ENCODE measurements around the gene MED1.
A peak's percentile ranks its signal among the peaks of the same experiment; 100 is the strongest.

Gene MED1

DNA sequence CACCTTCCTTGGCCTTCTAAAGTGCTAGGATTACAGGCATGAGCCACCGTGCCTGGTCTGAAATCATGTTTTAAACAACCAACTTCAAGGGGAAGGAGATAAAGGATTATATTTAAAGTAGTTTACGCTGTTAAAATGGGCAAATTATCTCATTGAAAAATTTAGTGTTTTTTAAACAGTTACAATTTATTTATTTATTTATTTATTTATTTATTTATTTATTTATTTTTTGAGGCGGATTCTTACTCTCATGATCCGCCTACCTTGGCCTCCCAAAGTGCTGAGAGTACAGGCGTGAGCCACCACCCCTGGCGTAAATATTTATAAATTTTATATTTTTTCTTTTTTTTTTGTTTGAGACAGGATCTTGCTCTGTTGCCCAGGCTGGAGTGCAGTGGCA lies 32.4 kb upstream of the MED1 start (continued):
- peak; percentile 94 for TF ChIP-seq ZNF394 (tag by site-specific recombination; IDR thresholded peaks at IDR 0.05; ENCODE audit: borderline replicate concordance)
- TF ChIP-seq, protein P1, sequence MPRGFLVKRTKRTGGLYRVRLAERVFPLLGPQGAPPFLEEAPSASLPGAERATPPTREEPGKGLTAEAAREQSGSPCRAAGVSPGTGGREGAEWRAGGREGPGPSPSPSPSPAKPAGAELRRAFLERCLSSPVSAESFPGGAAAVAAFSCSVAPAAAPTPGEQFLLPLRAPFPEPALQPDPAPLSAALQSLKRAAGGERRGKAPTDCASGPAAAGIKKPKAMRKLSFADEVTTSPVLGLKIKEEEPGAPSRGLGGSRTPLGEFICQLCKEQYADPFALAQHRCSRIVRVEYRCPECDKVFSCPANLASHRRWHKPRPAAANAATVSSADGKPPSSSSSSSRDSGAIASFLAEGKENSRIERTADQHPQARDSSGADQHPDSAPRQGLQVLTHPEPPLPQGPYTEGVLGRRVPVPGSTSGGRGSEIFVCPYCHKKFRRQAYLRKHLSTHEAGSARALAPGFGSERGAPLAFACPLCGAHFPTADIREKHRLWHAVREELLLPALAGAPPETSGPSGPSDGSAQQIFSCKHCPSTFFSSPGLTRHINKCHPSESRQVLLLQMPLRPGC (tag by site-specific recombination; IDR thresholded peaks at IDR 0.05), result no peak
- TF ChIP-seq, protein P2, sequence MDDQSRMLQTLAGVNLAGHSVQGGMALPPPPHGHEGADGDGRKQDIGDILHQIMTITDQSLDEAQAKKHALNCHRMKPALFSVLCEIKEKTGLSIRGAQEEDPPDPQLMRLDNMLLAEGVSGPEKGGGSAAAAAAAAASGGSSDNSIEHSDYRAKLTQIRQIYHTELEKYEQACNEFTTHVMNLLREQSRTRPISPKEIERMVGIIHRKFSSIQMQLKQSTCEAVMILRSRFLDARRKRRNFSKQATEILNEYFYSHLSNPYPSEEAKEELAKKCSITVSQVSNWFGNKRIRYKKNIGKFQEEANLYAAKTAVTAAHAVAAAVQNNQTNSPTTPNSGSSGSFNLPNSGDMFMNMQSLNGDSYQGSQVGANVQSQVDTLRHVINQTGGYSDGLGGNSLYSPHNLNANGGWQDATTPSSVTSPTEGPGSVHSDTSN (CRISPR knock-in tag; IDR thresholded peaks at IDR 0.05), result no peak
- TF ChIP-seq ZEB2 (tag by site-specific recombination; IDR thresholded peaks at IDR 0.05), result no peak
- TF ChIP-seq, protein P3, sequence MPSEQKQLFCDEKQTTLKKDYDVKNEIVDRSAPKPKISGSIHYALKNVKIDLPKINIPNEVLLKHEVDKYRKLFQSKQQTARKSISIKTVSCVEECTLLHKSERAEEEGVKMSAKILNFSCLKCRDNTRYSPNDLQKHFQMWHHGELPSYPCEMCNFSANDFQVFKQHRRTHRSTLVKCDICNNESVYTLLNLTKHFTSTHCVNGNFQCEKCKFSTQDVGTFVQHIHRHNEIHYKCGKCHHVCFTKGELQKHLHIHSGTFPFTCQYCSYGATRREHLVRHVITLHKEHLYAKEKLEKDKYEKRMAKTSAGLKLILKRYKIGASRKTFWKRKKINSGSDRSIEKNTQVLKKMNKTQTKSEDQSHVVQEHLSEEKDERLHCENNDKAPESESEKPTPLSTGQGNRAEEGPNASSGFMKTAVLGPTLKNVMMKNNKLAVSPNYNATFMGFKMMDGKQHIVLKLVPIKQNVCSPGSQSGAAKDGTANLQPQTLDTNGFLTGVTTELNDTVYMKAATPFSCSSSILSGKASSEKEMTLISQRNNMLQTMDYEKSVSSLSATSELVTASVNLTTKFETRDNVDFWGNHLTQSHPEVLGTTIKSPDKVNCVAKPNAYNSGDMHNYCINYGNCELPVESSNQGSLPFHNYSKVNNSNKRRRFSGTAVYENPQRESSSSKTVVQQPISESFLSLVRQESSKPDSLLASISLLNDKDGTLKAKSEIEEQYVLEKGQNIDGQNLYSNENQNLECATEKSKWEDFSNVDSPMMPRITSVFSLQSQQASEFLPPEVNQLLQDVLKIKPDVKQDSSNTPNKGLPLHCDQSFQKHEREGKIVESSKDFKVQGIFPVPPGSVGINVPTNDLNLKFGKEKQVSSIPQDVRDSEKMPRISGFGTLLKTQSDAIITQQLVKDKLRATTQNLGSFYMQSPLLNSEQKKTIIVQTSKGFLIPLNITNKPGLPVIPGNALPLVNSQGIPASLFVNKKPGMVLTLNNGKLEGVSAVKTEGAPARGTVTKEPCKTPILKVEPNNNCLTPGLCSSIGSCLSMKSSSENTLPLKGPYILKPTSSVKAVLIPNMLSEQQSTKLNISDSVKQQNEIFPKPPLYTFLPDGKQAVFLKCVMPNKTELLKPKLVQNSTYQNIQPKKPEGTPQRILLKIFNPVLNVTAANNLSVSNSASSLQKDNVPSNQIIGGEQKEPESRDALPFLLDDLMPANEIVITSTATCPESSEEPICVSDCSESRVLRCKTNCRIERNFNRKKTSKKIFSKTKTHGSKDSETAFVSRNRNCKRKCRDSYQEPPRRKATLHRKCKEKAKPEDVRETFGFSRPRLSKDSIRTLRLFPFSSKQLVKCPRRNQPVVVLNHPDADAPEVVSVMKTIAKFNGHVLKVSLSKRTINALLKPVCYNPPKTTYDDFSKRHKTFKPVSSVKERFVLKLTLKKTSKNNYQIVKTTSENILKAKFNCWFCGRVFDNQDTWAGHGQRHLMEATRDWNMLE (tag by site-specific recombination; conservative IDR thresholded peaks at IDR 0.05; ENCODE audit: low read depth), result peak; percentile 87
- TF ChIP-seq, protein P4, sequence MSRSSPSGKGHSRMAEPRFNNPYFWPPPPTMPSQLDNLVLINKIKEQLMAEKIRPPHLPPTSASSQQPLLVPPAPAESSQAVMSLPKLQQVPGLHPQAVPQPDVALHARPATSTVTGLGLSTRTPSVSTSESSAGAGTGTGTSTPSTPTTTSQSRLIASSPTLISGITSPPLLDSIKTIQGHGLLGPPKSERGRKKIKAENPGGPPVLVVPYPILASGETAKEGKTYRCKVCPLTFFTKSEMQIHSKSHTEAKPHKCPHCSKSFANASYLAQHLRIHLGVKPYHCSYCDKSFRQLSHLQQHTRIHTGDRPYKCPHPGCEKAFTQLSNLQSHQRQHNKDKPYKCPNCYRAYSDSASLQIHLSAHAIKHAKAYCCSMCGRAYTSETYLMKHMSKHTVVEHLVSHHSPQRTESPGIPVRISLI (tag by site-specific recombination; IDR thresholded peaks at IDR 0.05), result no peak
- TF ChIP-seq, protein P5, sequence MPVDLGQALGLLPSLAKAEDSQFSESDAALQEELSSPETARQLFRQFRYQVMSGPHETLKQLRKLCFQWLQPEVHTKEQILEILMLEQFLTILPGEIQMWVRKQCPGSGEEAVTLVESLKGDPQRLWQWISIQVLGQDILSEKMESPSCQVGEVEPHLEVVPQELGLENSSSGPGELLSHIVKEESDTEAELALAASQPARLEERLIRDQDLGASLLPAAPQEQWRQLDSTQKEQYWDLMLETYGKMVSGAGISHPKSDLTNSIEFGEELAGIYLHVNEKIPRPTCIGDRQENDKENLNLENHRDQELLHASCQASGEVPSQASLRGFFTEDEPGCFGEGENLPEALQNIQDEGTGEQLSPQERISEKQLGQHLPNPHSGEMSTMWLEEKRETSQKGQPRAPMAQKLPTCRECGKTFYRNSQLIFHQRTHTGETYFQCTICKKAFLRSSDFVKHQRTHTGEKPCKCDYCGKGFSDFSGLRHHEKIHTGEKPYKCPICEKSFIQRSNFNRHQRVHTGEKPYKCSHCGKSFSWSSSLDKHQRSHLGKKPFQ (tag by site-specific recombination; IDR thresholded peaks at IDR 0.05), result no peak
- no peak for TF ChIP-seq ZNF785 (tag by site-specific recombination; IDR thresholded peaks at IDR 0.05)
- no peak for TF ChIP-seq BCL11A (tag by site-specific recombination; IDR thresholded peaks at IDR 0.05; ENCODE audit: low read depth)
- no peak for TF ChIP-seq ZNF311 (tag by site-specific recombination; IDR thresholded peaks at IDR 0.05; ENCODE audit: borderline replicate concordance)
- no peak for TF ChIP-seq ZNF549 (tag by site-specific recombination; IDR thresholded peaks at IDR 0.05)
- no peak for TF ChIP-seq ZBTB17 (tag by site-specific recombination; IDR thresholded peaks at IDR 0.05)
- TF ChIP-seq ZNF473 (tag by site-specific recombination; IDR thresholded peaks at IDR 0.05), result no peak
- TF ChIP-seq ZNF202 (tag by site-specific recombination; IDR thresholded peaks at IDR 0.05; ENCODE audit: borderline replicate concordance), result 0 out of 2 replicates have a peak, but pooled peaks have one; percentile 26
- TF ChIP-seq SP7 (tag by site-specific recombination; IDR thresholded peaks at IDR 0.05), result no peak
- peak; percentile 17; the same call in 1 of the 2 replicates for TF ChIP-seq ZNF560 (tag by site-specific recombination; IDR thresholded peaks at IDR 0.05; ENCODE audit: borderline replicate concordance)
- TF ChIP-seq ZNF121 (tag by site-specific recombination; IDR thresholded peaks at IDR 0.05), result no peak; the same call in 1 of the 2 replicates
- TF ChIP-seq GLIS2 (tag by site-specific recombination; IDR thresholded peaks at IDR 0.05), result no peak
- no peak for TF ChIP-seq ZFP69B (tag by site-specific recombination; IDR thresholded peaks at IDR 0.05)
- TF ChIP-seq ZNF623 (tag by site-specific recombination; IDR thresholded peaks at IDR 0.05), result peak; percentile 60
- TF ChIP-seq ZNF654 (tag by site-specific recombination; IDR thresholded peaks at IDR 0.05; ENCODE audit: low read depth), result peak; percentile 34; the same call in 1 of the 2 replicates
- no peak for TF ChIP-seq YY1 (tag by site-specific recombination; IDR thresholded peaks at IDR 0.05)
- TF ChIP-seq ZNF140 (tag by site-specific recombination; IDR thresholded peaks at IDR 0.05), result peak; percentile 60; the same call in 1 of the 2 replicates
- peak; percentile 50; the same call in 1 of the 2 replicates for TF ChIP-seq ZBTB8A (tag by site-specific recombination; IDR thresholded peaks at IDR 0.05)
- TF ChIP-seq KLF8 (tag by site-specific recombination; IDR thresholded peaks at IDR 0.05), result no peak
- TF ChIP-seq ZNF292 (tag by site-specific recombination; IDR thresholded peaks at IDR 0.05; ENCODE audit: borderline replicate concordance, low read depth), result 0 out of 2 replicates have a peak, but pooled peaks have one; percentile 21
- peak; percentile 90 for TF ChIP-seq ZNF426 (tag by site-specific recombination; IDR thresholded peaks at IDR 0.05)
- TF ChIP-seq ZNF791 (tag by site-specific recombination; IDR thresholded peaks at IDR 0.05), result no peak

All from HEK293 (cell line).